OCI-LY1 (cell line): ENCODE results near the gene NCBP1.

Experiments used
- CTCF ChIP-seq: fragments of 200-600 bp; sonication (generic), shearing (Covaris generic); IDR thresholded peaks from 2 replicates; pipeline ENCODE4 v1.5.1; 2017; ENCODE audit warnings: mild to moderate bottlenecking, antibody characterized with exemption, low read length, moderate library complexity, mixed read lengths
- EZH2 ChIP-seq: fragments of 200-600 bp; sonication (generic), shearing (Covaris generic); IDR thresholded peaks from 2 replicates; pipeline ENCODE4 v1.8.0; 2017; ENCODE audit warnings: borderline replicate concordance, mixed run types, mild to moderate bottlenecking, antibody characterized with exemption, low read length, moderate library complexity, mixed read lengths

- TF ChIP-seq CTCF, result no peak
- no peak for TF ChIP-seq EZH2
Observed at GRCh38 chr9:97694769-97695168, 61.1 kb downstream of the NCBP1 start.
